H1 (cell line): ENCODE results near the gene OCSTAMP. TPM values are rescaled to one million over a fixed set of nuclear protein-coding genes. Genes with fewer than 3 reads are reported as not detected.

Source experiments
- BACH1 ChIP-seq: IDR thresholded peaks from 2 replicates; pipeline ENCODE4 v1.6.1; 2012; ENCODE audit warnings: low read length, improper control_type of control experiment
- BRCA1 ChIP-seq: IDR thresholded peaks from 2 replicates; pipeline ENCODE4 v1.6.1; 2012; ENCODE audit warnings: low read depth, low read length, improper control_type of control experiment
- CBX5 ChIP-seq: fragments of 300-800, 300-1000 bp; sonication (generic); IDR thresholded peaks from 2 replicates; pipeline ENCODE4 v1.7.1; 2016; ENCODE audit warnings: antibody characterized with exemption, low read length, low read depth
- CBX8 ChIP-seq: fragments of 300-800, 300-1000 bp; sonication (generic); IDR thresholded peaks from 2 replicates; pipeline ENCODE4 v1.7.1; 2016; ENCODE audit warnings: low read depth, low read length, borderline replicate concordance
- CHD7 ChIP-seq: fragments of 300-600 bp; sonication (generic); IDR thresholded peaks from 2 replicates; pipeline ENCODE4 v1.7.1; 2012; ENCODE audit warnings: low read length, moderate library complexity, mild to moderate bottlenecking, inconsistent platforms; ENCODE audit not compliant: insufficient replicate concordance
- GABPA ChIP-seq: IDR thresholded peaks from 2 replicates; pipeline ENCODE4 v1.6.1; 2011; ENCODE audit warnings: mild to moderate bottlenecking, low read length, moderate library complexity, borderline replicate concordance; ENCODE audit not compliant: insufficient read depth
- HDAC6 ChIP-seq: IDR thresholded peaks from one replicate; pipeline ENCODE4 v1.7.1; 2012; ENCODE audit warnings: low read depth, mild to moderate bottlenecking, inconsistent platforms, low read length, moderate library complexity
- KDM1A ChIP-seq: fragments of 200-600, 300-600 bp; sonication (generic); IDR thresholded peaks from 2 replicates; pipeline ENCODE4 v1.7.1; 2016; ENCODE audit warnings: mild to moderate bottlenecking, low read length, borderline replicate concordance
- RFX5 ChIP-seq: IDR thresholded peaks from 2 replicates; pipeline ENCODE4 v1.6.1; 2011; ENCODE audit warnings: low read depth, low read length, improper control_type of control experiment, borderline replicate concordance
- SP1 ChIP-seq: IDR thresholded peaks from 2 replicates; pipeline ENCODE4 v1.6.1; 2011; ENCODE audit warnings: low read depth, low read length
- TCF12 ChIP-seq: IDR thresholded peaks from 2 replicates; pipeline ENCODE4 v1.6.1; 2011; ENCODE audit warnings: low read depth, mild to moderate bottlenecking, low read length
- polyA plus RNA-seq, 7 experiments: library from polyadenylated mRNA; depleted of rRNA in 3 of 7; stranded (reverse) in 5 of 7; unstranded in 2 of 7; fragments of >200 nt in 5 of 7; fragments of 200-250 nt in 2 of 7; gene quantifications; 1 replicate in 5 of 7; 2 replicates in 1 of 7; 4 replicates in 1 of 7; pipeline versions ENCODE4 v1.2.1 to v1.2.3, GENCODE V29; 2011 to 2013; ENCODE audit warnings: missing spikeins in 2 of 7, mixed read lengths in 2 of 7
- total RNA-seq: library from RNA; stranded (reverse); fragmentation: NEBNext Ultra II Directional; extraction: Animal tissue kit (Norgen Biotek cat#: 25700); gene quantifications from 2 replicates; pipeline ENCODE4 v1.2.1, GENCODE V29; 2021

OCSTAMP gene
- total and polyA plus RNA-seq, 2 of the 8 experiments (the other 6 are each of a cell fraction or from before 2014, with no cell fraction given): 0.09 to 0.13 TPM

- TF ChIP-seq CHD7 (no peak), TCF12 (no peak), BACH1 (no peak), HDAC6 (no peak), RFX5 (no peak), CBX8 (no peak), GABPA (no peak), BRCA1 (no peak), KDM1A (no peak), SP1 (no peak), CBX5 (no peak)
These were observed 18.2 kb upstream of the OCSTAMP start (continued) for GRCh38 chr20:46568570-46569129.
